Right forelimb (tissue), 1 donor: ENCODE results near the gene TMEM184B.

ENCODE experiments used
- DNase-seq: peaks from one replicate; pipeline ENCODE4 v3.0.0-alpha.2; 2018

The TMEM184B gene

GRCh38 chr22:38272373-38273134 is at the start of gene TMEM184B:
TSS of gene TMEM184B (minus strand) at chr22:38273010. CDS start at chr22:38247961, 25,049 bp downstream.
- DNase-seq, result peak; percentile 92

DNA sequence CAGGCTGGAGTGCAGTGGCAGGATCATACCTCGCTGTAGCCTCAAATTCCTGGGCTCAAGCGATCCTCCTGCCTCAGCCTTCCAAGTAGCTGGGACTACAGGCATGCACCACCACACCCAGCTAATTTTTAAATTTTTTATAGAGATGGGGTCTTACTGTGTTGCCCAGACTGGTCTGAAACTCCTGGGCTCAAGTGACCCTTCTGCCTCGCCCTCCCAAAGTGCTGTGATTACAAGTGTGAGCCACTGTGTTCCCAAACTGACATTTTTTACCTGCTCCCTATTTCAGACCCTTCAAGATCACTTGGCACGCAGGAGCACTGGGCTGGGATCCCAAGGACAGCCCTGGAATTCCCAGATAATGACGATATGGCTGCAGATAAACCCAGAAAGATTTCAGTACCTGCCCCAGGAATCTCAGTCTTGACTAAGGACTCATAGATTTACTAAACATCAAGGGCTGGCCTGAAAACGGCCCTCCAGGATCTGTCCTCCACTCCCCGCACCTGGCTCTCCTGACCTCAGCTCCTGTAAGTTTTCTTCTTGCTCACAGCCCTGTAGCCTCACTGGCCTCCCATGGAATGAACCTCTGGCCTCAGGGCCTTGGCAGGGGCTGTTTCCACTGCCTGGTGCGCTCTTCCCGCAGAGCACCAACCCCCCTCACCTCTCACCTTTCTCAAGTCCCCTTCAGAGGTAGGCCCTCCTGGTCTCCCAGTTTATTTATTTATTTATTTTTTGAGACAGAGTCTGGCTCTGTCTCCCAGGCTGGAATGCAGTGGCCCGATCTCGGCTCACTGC is 48.0 kb upstream of the TMEM184B start:
- DNase-seq, result no peak

DNA sequence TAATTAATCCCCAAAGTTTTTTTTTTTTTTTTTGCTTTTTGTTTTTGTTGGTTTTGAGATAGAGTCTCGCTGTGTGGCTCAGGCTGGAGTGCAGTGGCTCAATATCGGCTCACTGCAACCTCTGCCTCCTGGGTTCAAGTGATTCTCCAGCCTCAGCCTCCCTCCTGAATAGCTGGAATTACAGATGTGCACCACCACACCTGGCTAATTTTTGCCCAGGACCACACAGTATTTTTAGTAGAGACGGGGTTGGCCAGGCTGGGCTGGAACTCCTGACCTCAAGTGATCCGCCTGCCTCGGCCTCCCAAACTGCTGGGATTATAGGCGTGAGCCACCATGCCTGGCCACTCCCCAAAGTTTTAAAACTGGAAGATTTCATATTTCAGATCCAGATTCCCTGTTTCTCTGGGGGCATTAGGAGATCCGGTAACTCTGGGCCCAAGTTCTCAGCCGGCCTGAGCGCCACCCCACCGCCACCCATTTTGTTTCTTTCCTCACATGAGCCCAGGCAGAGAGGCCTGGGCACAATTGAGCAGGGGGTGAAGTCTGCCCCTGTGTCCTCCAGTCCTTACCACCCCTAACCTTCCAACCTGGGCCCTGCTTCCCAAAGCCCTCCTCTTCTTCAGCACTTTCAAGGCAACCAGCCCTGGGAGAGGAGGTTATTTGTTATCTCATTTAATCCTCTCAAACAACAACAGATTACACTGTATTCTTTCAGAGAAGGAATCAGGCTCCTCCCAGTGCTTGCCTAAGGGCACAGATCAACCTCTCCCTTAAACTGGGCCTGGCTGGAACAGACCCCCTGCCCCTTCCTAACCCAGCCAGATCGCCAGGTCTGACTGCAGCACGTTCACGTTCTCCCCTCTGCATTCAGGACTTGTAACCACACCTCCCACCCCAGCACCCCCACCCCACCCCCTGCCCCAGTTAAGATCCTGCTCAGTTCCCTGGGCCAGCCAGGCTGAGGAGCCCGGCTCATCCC is 46.3 kb upstream of the TMEM184B start:
- no peak for DNase-seq

- DNase-seq, result peak; percentile 58
Measured at GRCh38 chr22:38317995-38318715, 45.3 kb upstream of the TMEM184B start.

- DNase-seq, result peak; percentile 85
Measured at GRCh38 chr22:38317122-38317994, 44.5 kb upstream of the TMEM184B start, which contains the start of gene CSNK1E. TSS of gene CSNK1E (minus strand) at chr22:38317433. CDS start at chr22:38314157, 3,276 bp downstream.

DNA sequence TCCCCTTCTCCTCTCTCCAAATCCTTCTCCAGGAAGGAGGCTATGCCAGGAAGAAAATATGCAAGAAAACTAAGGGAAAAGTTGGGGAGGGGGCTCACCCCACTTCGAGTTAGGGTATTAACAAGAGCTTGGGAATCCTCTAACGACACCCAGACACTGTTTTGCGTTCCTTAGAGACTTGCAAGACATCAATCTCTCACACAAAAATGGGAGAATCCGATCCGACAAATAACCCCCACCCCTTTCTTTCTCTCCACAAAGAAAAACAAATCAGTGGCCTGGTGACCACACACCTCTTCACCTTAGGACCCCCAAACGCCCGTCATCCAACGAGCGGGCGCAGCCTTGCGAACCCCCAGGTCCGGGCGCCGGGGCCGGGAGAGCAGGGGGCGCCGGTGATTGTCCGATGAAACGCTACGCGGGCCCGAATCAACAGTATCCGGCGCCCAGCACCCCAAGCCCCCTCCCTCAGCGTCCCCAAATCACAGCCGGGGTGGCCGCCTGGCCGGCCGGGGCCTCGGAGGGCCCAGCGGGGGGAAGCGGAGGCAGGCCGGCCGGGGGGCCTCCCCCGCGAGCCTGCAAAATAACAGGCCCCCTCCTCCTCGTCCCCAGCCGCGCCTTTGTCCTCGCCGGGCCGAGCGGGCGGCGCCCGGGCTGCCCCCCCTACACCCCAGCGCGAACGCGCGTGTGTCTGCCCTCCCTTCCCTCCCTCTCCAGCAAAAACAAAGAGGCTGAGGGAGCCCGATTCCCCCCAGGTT is 43.7 kb upstream of the TMEM184B start:
- peak; percentile 88 for DNase-seq

- DNase-seq, result no peak
Measured at GRCh38 chr22:38315823-38316363, 43.1 kb upstream of the TMEM184B start.

DNA sequence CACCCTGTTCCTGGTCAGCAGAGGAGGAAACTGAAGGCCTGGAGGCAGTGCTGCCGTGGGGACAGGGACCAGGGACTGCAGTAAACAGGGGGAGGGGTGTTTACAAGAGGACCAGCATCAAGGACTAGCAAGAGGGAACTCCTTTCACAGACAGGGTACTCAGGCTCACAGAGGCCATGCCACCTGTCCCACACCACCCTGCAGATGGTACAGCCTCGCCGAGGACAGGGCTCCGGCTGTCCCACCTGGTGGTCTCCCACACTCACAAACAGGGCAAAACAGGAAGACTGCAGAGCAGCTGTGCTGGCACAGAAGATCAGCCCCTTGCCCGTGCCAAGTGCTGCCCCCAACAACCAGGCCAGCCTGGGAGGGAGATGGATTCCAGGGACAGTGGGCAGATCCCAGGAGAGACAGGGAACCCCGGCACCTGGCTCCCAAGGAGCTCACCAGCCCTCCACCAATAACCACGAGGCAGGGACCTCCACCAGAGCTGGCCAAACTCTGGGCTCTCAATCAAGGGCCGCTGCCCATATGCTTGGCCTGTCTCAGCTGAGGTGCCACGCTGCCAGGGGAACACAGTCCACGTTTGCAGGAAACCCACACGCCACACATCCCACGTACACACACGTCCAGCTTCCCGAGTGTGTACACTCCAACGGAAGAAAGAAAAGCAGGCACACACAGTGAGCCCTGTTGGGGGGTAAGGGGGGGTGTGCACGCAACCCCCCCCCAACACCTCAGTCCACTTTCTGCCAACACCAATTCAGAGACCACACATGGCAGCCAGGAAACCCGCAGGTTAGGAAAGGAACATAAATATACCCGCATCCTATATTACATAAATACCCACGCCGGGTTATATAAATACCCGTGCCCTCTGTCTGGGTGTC is 42.4 kb upstream of the TMEM184B start:
- DNase-seq, result peak; percentile 65

DNA sequence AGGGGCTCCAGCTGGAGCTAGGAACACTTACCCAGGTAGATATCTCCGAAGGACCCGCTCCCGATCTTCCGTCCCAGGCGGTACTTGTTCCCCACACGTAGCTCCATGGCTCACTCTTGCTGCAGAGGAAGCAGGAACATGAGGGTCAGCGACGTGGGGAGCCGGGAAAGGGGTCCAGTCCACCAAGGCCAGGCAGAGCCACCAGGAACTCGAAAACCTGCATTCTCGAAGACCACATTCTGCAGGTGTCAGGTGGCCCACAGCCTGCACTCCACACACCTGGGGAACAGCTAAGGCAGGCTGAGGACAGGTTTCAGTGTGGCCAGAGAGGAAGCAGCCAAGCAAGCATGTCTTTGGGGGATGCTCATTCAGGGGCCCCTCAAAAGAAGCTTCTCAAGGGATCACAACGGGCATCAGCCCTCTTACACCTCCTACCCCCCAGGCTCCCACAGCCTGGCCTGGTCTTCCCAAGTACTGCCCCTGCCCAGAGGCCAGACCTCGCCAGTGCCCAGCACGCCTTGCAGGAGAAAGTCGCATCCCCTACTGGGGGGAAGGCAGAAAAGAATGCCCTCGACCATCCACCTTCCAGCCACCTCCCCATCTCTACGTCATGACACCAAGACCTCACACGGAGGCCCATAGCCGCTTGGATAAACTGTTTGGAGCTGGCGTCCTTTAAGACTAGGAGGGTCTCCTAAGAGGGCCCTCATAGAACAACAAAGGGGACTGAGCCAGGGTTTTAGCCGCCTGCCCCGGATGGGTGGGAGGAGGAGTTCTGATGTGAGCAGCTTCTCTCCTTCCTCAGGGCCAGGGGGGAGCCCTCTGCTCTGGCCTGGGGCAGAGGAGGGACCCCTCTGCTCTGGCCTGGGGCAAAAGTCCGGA is 41.5 kb upstream of the TMEM184B start:
- no peak for DNase-seq

GRCh38 chr22:38313384-38313955 is 40.7 kb upstream of the TMEM184B start:
- DNase-seq, result peak; percentile 80

- no peak for DNase-seq
Measured at GRCh38 chr22:38312261-38312800, 39.5 kb upstream of the TMEM184B start.

DNA sequence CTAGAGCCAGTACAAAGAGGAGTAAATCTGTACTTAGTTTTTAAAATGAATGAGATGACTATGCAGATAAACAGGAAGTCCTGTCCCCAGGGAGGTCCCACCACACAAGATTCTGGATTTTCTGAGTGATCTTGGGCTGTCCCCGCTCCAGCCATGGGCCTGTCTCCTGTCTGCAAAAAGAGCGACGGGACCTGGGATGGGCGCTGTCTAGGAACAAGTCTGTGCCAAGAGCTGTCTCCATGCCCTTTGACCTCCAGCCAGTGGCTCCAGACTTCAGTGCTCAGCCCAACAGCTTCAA is 38.5 kb upstream of the TMEM184B start:
- no peak for DNase-seq

DNA sequence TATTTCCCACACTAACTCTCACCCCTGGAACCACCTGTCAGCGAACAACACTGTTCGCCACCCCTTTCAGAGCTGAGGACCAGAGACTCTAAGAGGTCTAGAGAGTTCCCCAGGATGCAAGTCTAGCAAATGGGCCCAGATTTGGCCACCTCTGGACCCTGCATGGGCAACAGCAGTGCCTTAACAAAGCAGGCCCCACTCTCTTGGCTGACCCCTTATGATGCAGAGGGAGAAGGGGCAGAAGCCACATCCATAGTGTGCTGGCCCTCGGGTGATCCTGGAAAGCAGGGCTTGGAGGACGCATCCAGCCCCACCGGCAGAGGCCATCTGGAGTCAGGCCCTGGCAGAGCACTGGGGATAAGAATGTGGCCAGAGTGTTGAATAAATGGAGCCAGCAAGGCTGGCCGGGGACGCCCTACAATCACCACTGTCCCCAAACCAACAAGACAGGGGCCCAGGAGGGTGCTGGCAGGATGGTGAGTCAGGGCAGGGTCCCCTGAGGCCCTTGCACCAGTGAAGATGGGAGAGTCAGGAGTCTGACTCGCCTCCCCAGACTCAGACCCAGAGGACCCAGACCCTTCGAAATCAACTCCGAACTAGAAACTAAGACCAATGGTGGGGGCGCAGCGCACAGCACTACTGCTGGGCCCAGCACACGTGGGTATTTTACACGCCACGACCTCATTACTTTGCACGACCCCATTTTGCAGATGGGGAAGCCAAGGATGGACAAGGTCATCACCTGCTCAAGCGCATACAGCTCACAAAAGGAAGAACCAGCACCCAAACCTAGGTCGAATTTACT is 37.9 kb upstream of the TMEM184B start:
- no peak for DNase-seq

DNA sequence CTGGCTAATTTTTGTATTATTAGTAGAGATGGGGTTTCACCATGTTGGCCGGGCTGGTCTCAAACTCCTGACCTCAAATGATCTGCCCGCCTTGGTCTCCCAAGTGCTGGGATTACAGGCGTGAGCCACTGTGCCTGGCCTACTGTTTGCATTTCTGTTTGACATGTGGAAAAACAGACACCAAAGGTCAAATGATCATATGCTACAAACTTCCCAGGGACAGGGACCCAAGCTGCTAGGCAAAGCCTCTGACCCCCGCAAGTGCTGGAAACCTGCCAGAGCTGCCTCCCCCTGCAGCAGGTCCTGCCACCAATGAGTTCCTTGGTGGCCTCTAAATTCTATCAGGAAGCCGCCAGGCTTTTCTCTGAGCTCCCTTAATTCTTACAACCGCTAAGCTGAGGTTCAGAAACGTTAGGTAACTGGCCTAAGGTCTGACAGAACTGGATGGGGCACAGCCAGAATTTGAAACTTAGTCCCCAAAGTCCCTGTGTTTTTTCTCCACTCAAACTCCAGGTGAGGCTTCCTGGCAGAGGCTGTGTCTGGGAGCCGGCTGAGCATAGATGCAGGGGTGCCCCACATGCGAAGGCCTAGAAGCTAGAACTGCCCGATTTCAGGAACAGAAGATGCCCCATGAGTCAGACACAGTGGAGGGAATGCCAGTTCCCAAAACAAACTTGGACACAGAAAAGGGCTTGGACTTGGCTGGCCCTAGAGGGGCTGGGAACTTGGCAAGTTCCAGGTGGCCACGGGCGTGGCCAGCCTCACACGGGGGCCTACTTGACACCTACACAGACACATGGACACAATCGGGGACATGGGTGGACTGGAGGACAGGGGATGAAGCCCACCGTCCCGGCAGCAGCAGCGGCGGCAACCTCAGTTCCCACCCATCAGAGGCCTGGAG is 37.1 kb upstream of the TMEM184B start:
- no peak for DNase-seq

GRCh38 chr22:38308791-38309498 is 36.1 kb upstream of the TMEM184B start:
- no peak for DNase-seq
